NT2/D1 (cell line): ENCODE results near the gene VIM.
A peak's percentile ranks its signal among the peaks of the same experiment; 100 is the strongest.

Experiments
- DNase-seq: peaks from one replicate; pipeline ENCODE4 v3.0.0-alpha.2; 2011; ENCODE audit warnings: low read depth, low spot score
- H3K27me3 ChIP-seq: 2 replicates; pipeline ENCODE4 v1.6.0; 2011; ENCODE audit warnings: mild to moderate bottlenecking; ENCODE audit not compliant: insufficient read length, insufficient read depth
- H3K36me3 ChIP-seq: 2 replicates; pipeline ENCODE4 v1.6.1; 2011; ENCODE audit warnings: mild to moderate bottlenecking, low read length, mixed read lengths; ENCODE audit not compliant: insufficient read depth, insufficient read length
- H3K4me1 ChIP-seq: 2 replicates; pipeline ENCODE4 v1.5.1; 2011; ENCODE audit not compliant: insufficient read depth, insufficient read length
- H3K4me3 ChIP-seq: 2 replicates; pipeline ENCODE4 v1.5.1; 2011; ENCODE audit warnings: low read depth; ENCODE audit not compliant: insufficient read length
- H3K9ac ChIP-seq: 2 replicates; pipeline ENCODE4 v1.6.0; 2011; ENCODE audit warnings: low read depth; ENCODE audit not compliant: insufficient read length
- H3K9me3 ChIP-seq: 2 replicates; pipeline ENCODE4 v1.5.1; 2011; ENCODE audit warnings: mild to moderate bottlenecking, low read length; ENCODE audit not compliant: insufficient read depth
- SUZ12 ChIP-seq: IDR thresholded peaks from 2 replicates; pipeline ENCODE4 v1.6.1; 2011; ENCODE audit not compliant: insufficient read length, insufficient read depth; ENCODE audit errors: extremely low read depth
- YY1 ChIP-seq: IDR thresholded peaks from 2 replicates; pipeline ENCODE4 v1.6.1; 2011; ENCODE audit not compliant: insufficient read length, insufficient read depth
- ZNF274 ChIP-seq: IDR thresholded peaks from 2 replicates; pipeline ENCODE4 v1.6.1; 2011; ENCODE audit warnings: mild to moderate bottlenecking, low read depth, low read length

The VIM gene

GRCh38 chr10:17216901-17217395, 11.1 kb upstream of the VIM start:
- no peaks in the 10 kb centered on the region for H3K36me3 ChIP-seq
- no peaks in the 10 kb centered on the region for H3K9me3 ChIP-seq
- H3K4me1 ChIP-seq, result no peaks in the 10 kb centered on the region
- no peak for DNase-seq
- TF ChIP-seq ZNF274 (no peak), SUZ12 (no peak), YY1 (no peak)
- H3K27me3 ChIP-seq, result no peaks in the 10 kb centered on the region
- H3K4me3 ChIP-seq, result no peak overlapping the region
- no peak overlapping the region for H3K9ac ChIP-seq

- no peaks in the 10 kb centered on the region for H3K27me3 ChIP-seq
- no peak overlapping the region for H3K4me3 ChIP-seq
- H3K9me3 ChIP-seq, result no peaks in the 10 kb centered on the region
- H3K9ac ChIP-seq, result no peak overlapping the region
- TF ChIP-seq ZNF274 (no peak), YY1 (no peak), SUZ12 (no peak)
- DNase-seq, result no peak
- H3K36me3 ChIP-seq, result no peaks in the 10 kb centered on the region
- H3K4me1 ChIP-seq, result no peaks in the 10 kb centered on the region
Observed at GRCh38 chr10:17217631-17218232, 10.3 kb upstream of the VIM start.

GRCh38 chr10:17219024-17219423, 9.0 kb upstream of the VIM start:
- no peaks in the 10 kb centered on the region for H3K36me3 ChIP-seq
- no peaks in the 10 kb centered on the region for H3K9me3 ChIP-seq
- H3K27me3 ChIP-seq, result no peaks in the 10 kb centered on the region
- TF ChIP-seq SUZ12, result no peak
- TF ChIP-seq ZNF274, result no peak
- no peak for TF ChIP-seq YY1
- no peaks in the 10 kb centered on the region for H3K4me1 ChIP-seq
- no peak for DNase-seq
- no peak overlapping the region for H3K9ac ChIP-seq
- no peak overlapping the region for H3K4me3 ChIP-seq

GRCh38 chr10:17220652-17221100, 7.4 kb upstream of the VIM start:
- H3K9ac ChIP-seq, result no peak overlapping the region
- no peaks in the 10 kb centered on the region for H3K36me3 ChIP-seq
- TF ChIP-seq YY1 (no peak), ZNF274 (no peak), SUZ12 (no peak)
- no peaks in the 10 kb centered on the region for H3K9me3 ChIP-seq
- no peak overlapping the region for H3K4me3 ChIP-seq
- no peak for DNase-seq
- H3K27me3 ChIP-seq, result no peaks in the 10 kb centered on the region
- H3K4me1 ChIP-seq, result no peaks in the 10 kb centered on the region

- Histone ChIP-seq H3K4me1 (peaks cover 5% of the 10 kb centered on the region), H3K9me3 (no peaks in the 10 kb centered on the region), H3K27me3 (no peaks in the 10 kb centered on the region), H3K36me3 (no peaks in the 10 kb centered on the region), H3K9ac (no peak overlapping the region), H3K4me3 (no peak overlapping the region)
- DNase-seq, result no peak
- no peak for TF ChIP-seq YY1
- TF ChIP-seq ZNF274, result no peak
- no peak for TF ChIP-seq SUZ12
Observed at GRCh38 chr10:17222329-17222728, 5.7 kb upstream of the VIM start.

GRCh38 chr10:17225808-17226207, 2.2 kb upstream of the VIM start:
- H3K27me3 ChIP-seq, result no peaks in the 10 kb centered on the region
- peaks cover 16% of the 10 kb centered on the region for H3K36me3 ChIP-seq
- no peak overlapping the region for H3K4me3 ChIP-seq
- H3K9ac ChIP-seq, result no peak overlapping the region
- H3K4me1 ChIP-seq, result peaks cover 5% of the 10 kb centered on the region
- no peaks in the 10 kb centered on the region for H3K9me3 ChIP-seq
- DNase-seq, result no peak
- TF ChIP-seq ZNF274 (no peak), YY1 (no peak), SUZ12 (no peak)

GRCh38 chr10:17226891-17227303, 1.1 kb upstream of the VIM start:
- Histone ChIP-seq H3K4me3 (peak overlapping the region; percentile 54), H3K4me1 (peaks cover 5% of the 10 kb centered on the region), H3K9ac (peak overlapping the region; percentile 15), H3K27me3 (no peaks in the 10 kb centered on the region), H3K36me3 (peaks cover 27% of the 10 kb centered on the region), H3K9me3 (no peaks in the 10 kb centered on the region)
- DNase-seq, result no peak
- TF ChIP-seq SUZ12 (no peak), ZNF274 (no peak), YY1 (no peak)
